Keratinocyte (primary cell): Measurements from ENCODE around the gene GNA15.

Experiments used
- CTCF ChIP-seq, 3 experiments: IDR thresholded peaks in 1 of 3; conservative IDR thresholded peaks in 1 of 3; optimal IDR thresholded peaks in 1 of 3; 2 replicates in 2 of 3; 3 replicates in 1 of 3; pipeline versions ENCODE3 to v1.5.1; 2011; ENCODE audit warnings: low read length in 3 of 3, mild to moderate bottlenecking in 3 of 3, moderate library complexity in 2 of 3, control low read depth in 1 of 3, inconsistent platforms in 1 of 3; ENCODE audit not compliant: insufficient read depth in 2 of 3; ENCODE audit errors: extremely low read depth in 1 of 3
- EZH2 ChIP-seq: IDR thresholded peaks from one replicate; pipeline ENCODE4 v1.6.1; 2012; ENCODE audit warnings: inconsistent platforms, mild to moderate bottlenecking, low read length, moderate library complexity

- TF ChIP-seq EZH2 (no peak), CTCF (optimal IDR thresholded peaks at IDR 0.05 in 1 of 3, IDR thresholded peaks at IDR 0.05 in 1 of 3, conservative IDR thresholded peaks at IDR 0.05 in 1 of 3; ENCODE audit: extremely low read depth in 1 of 3, insufficient read depth in 2 of 3, low read length in 3 of 3) (no peak)
These were observed 21.7 kb upstream of the GNA15 start for GRCh38 chr19:3114018-3114726.
